Neuron (in vitro differentiated cells): ENCODE measurements around the gene VPS8.

Experiments used
- H2AFZ ChIP-seq: one replicate; pipeline ENCODE4 v1.6.1; 2013; ENCODE audit warnings: low read depth, mild to moderate bottlenecking, inconsistent platforms, low read length, moderate library complexity
- H3K27me3 ChIP-seq: one replicate; pipeline ENCODE4 v1.6.1; 2013; ENCODE audit warnings: low read length; ENCODE audit not compliant: insufficient read depth
- H3K36me3 ChIP-seq: one replicate; pipeline ENCODE4 v1.6.1; 2013; ENCODE audit warnings: low read length; ENCODE audit not compliant: insufficient read depth
- H3K4me1 ChIP-seq: one replicate; pipeline ENCODE4 v1.6.1; 2013; ENCODE audit warnings: low read length; ENCODE audit not compliant: insufficient read depth
- H3K4me3 ChIP-seq: 2 replicates; pipeline ENCODE4 v1.5.1; 2013; ENCODE audit warnings: mild to moderate bottlenecking, low read length, moderate library complexity
- H3K9me3 ChIP-seq: one replicate; pipeline ENCODE4 v1.6.1; 2013; ENCODE audit warnings: low read length

VPS8 gene

DNA sequence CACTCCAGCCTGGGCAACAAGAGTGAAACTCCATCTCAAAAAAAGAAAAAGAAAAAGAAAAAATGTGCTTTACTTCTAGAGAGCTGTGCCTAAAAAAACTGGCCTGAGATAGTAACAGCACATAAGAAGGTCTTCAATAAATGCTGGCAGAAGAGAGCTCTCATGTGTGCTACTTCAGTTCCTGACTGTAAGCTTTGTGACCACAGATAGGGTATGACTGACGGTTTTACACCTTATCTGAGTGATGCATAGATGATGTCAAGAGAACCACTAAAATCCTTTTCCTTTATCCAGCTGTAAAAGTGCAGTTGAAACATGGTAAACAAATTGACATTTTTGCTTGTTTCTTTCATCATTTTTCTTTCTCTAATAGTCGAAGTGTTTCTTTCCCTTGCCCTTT is 213.0 kb downstream of the VPS8 start:
- peaks cover 4% of the 10 kb centered on the region for H3K36me3 ChIP-seq
- no peaks in the 10 kb centered on the region for H3K4me1 ChIP-seq
- no peaks in the 10 kb centered on the region for H3K27me3 ChIP-seq
- no peak overlapping the region for H3K4me3 ChIP-seq
- H2AFZ ChIP-seq, result no peak overlapping the region
- peaks cover 2% of the 10 kb centered on the region for H3K9me3 ChIP-seq

DNA sequence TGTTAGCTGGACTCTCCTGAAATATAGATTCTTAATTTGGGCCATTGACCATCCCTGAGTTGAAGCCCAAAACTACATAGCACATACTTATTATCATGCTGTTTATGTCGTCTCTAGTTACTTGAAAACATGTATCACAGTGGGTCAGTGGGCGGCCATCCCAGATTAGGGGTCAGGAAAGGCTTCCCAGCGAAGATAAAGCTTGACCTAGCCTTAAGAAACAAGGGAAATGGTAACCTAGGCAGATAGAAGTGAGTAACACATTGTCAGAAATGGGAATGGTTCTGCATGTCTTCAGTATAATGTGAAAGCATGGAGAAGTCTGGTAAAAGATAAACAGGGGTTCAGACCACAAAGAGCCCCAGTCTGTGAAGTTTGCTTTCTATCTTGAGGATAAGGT is 216.2 kb downstream of the VPS8 start:
- Histone ChIP-seq H3K27me3 (no peaks in the 10 kb centered on the region), H3K9me3 (peaks cover 2% of the 10 kb centered on the region), H3K4me3 (no peak overlapping the region), H2AFZ (no peak overlapping the region), H3K4me1 (peaks cover 7% of the 10 kb centered on the region), H3K36me3 (peaks cover 4% of the 10 kb centered on the region)

DNA sequence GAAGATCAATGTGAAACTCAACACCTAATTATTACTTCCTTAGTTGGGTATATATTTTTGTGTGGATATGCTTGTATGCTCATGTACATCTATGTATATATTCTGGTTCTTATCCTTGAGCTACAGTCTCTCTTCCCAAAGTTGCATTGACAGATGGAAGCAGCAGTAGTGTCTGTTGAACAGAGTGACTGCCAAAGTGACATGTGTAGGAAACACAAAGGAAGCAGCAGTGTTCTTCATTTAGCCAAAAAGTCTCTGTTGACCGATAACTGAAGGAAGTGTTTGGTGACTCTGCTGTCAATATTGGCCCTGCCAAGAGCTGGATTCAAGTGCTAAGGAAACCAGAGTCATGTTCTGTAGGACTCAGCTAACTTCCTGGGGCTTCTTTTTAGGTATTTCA is 217.1 kb downstream of the VPS8 start:
- peaks cover 7% of the 10 kb centered on the region for H3K4me1 ChIP-seq
- H3K9me3 ChIP-seq, result peaks cover 2% of the 10 kb centered on the region
- no peak overlapping the region for H3K4me3 ChIP-seq
- peaks cover 4% of the 10 kb centered on the region for H3K36me3 ChIP-seq
- H2AFZ ChIP-seq, result no peak overlapping the region
- no peaks in the 10 kb centered on the region for H3K27me3 ChIP-seq

DNA sequence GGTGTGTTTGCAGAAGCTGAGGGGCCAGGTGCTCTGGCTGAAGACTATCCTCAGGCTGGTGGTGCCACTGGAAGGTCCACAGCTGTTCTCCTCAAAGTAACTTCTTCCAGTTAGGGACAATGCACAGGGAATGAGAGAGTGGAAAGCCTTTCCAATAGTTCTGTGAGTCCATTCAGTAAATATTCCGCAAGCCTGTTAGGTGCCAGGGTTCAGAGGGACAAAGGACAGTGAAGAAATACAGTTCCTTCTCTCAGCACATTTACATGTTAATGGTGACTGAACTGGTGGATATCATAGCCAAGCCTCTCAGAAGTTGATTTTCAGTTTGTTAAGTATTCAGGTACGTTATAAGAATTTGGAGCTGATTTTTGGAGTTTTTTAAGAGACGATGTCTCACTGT is 218.4 kb downstream of the VPS8 start:
- peaks cover 2% of the 10 kb centered on the region for H3K9me3 ChIP-seq
- H2AFZ ChIP-seq, result no peak overlapping the region
- H3K36me3 ChIP-seq, result peaks cover 4% of the 10 kb centered on the region
- no peak overlapping the region for H3K4me3 ChIP-seq
- peaks cover 7% of the 10 kb centered on the region for H3K4me1 ChIP-seq
- H3K27me3 ChIP-seq, result no peaks in the 10 kb centered on the region

GRCh38 chr3:185030951-185031350 is 219.0 kb downstream of the VPS8 start:
- Histone ChIP-seq H2AFZ (no peak overlapping the region), H3K4me1 (peaks cover 7% of the 10 kb centered on the region), H3K4me3 (no peak overlapping the region), H3K9me3 (no peaks in the 10 kb centered on the region), H3K27me3 (no peaks in the 10 kb centered on the region), H3K36me3 (no peaks in the 10 kb centered on the region)

GRCh38 chr3:185037801-185038200 is 225.8 kb downstream of the VPS8 start:
- no peak overlapping the region for H3K4me3 ChIP-seq
- H3K27me3 ChIP-seq, result no peaks in the 10 kb centered on the region
- H2AFZ ChIP-seq, result no peak overlapping the region
- no peaks in the 10 kb centered on the region for H3K36me3 ChIP-seq
- H3K9me3 ChIP-seq, result no peaks in the 10 kb centered on the region
- peaks cover 4% of the 10 kb centered on the region for H3K4me1 ChIP-seq

DNA sequence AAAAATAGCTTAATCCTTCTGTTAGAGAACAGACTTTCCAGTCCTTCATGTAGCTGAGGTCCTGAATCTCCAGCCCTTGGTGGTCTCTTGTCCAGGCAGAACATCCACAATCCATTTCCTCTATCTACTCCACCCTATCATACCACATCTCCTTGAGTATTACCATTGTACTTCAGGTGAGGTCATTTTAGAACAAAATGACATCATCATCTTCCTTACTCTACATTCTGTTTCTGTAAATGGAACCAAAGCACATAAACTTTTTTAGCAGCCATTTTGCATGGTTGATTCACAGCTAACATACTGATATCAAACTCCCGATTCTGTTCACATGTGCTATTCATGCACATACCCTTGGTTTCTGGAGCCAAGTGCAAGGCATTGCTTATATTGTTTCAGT is 228.5 kb downstream of the VPS8 start:
- no peaks in the 10 kb centered on the region for H3K36me3 ChIP-seq
- no peak overlapping the region for H3K4me3 ChIP-seq
- no peak overlapping the region for H2AFZ ChIP-seq
- H3K4me1 ChIP-seq, result peaks cover 4% of the 10 kb centered on the region
- H3K27me3 ChIP-seq, result no peaks in the 10 kb centered on the region
- no peaks in the 10 kb centered on the region for H3K9me3 ChIP-seq

DNA sequence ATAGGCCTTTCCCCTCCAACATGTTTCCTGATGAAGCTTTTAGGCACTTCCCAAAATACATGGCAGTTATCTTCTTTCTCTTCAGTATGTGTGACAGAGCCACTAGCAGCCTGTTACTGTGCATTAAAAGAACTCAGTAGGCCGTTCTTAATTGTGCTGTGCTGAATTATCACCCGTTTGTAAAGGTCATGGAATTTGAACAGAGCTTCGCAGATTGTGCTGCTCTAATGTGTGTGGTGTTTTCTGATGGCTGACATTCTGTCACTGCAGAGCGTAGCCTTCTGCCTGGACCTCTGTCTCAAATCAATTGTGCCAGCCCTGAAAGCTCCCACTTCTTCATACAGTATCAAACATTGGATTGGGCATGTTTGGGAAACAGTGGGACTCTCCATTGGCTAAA is 229.6 kb downstream of the VPS8 start:
- Histone ChIP-seq H3K4me3 (no peak overlapping the region), H2AFZ (no peak overlapping the region), H3K27me3 (no peaks in the 10 kb centered on the region), H3K9me3 (no peaks in the 10 kb centered on the region), H3K4me1 (peaks cover 4% of the 10 kb centered on the region), H3K36me3 (no peaks in the 10 kb centered on the region)

DNA sequence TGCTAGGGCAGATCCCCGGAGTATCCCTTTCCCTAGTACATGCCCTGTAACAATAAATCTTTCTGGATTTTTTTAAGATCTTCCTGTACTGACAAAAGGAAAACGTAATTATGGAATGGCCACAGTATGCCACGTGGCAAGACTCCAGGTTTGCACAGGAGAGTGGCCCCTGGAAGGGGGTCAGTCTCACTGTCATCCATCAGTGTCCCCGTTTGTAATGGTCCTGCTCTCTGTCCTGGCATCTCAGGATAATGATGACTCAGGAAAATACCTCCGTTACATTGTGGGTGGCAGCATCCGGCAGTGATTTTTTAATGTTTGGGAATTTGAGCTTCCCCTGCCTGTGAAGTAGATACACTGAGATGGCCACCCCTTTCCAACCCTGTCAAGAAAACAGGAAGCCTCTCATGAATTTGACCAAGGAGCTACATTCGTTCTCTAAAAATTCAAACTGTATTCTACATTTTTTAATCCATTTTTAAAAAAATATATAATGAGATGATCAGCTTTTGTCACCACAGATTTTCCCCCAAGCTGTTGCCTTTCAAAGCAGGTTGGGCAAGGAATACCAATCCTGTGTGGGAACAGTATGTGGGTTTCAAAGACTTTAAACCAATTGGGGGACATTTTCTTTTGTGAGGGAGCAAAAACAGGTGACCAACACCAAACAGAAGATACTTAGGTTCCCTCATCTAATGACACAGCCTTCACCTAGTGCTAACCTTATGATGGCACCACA is 230.5 kb downstream of the VPS8 start:
- Histone ChIP-seq H3K36me3 (no peaks in the 10 kb centered on the region), H3K4me1 (peaks cover 4% of the 10 kb centered on the region), H3K4me3 (no peak overlapping the region), H3K27me3 (no peaks in the 10 kb centered on the region), H2AFZ (no peak overlapping the region), H3K9me3 (no peaks in the 10 kb centered on the region)

- Histone ChIP-seq H3K4me1 (peaks cover 4% of the 10 kb centered on the region), H3K36me3 (peaks cover 17% of the 10 kb centered on the region), H3K27me3 (no peaks in the 10 kb centered on the region), H3K9me3 (peaks cover 8% of the 10 kb centered on the region), H2AFZ (no peak overlapping the region), H3K4me3 (no peak overlapping the region)
These were observed 234.2 kb downstream of the VPS8 start for GRCh38 chr3:185046164-185046515.

DNA sequence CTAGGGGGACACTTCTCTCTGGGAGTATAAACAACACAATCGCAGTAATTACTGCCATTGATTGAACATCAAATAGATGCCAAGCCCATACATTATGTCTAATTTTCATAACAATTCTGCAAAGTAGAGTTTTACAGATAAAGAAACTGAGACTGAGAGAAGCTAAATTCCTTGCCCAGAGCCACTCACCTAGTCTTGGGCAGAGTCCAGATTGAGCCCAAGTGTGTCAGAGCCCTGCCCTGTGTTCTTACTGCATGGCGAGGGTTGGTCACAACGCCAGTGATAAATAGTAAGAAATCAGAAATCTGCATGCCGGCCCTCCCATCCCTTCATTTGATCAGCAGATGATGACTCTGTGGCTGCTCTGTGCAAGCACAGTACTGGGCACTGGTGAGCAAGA is 234.6 kb downstream of the VPS8 start:
- no peak overlapping the region for H2AFZ ChIP-seq
- H3K4me3 ChIP-seq, result no peak overlapping the region
- H3K4me1 ChIP-seq, result peaks cover 3% of the 10 kb centered on the region
- H3K9me3 ChIP-seq, result peaks cover 8% of the 10 kb centered on the region
- no peaks in the 10 kb centered on the region for H3K27me3 ChIP-seq
- peaks cover 19% of the 10 kb centered on the region for H3K36me3 ChIP-seq

DNA sequence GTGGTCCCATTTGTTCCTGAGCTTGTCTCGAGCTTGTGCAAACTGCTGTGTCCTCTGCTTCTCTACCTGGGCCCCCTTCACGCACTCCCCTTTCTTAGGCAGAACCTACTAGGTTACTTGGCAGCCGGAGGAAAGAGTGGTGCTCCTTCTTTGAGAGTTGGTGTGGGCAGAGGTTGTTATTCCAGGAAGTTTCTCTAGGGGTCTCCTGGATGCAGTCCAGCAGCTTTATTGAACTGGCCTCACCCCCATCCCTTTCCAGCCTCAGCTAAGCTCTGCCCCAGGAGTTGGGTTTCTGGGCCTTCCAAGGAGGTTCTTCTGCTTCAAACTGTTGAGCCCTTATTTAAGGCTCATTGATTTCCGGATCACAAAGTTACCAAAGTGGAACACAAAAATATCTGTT is 237.7 kb downstream of the VPS8 start:
- H3K4me3 ChIP-seq, result no peak overlapping the region
- H2AFZ ChIP-seq, result no peak overlapping the region
- peaks cover 38% of the 10 kb centered on the region for H3K36me3 ChIP-seq
- H3K4me1 ChIP-seq, result no peaks in the 10 kb centered on the region
- H3K27me3 ChIP-seq, result no peaks in the 10 kb centered on the region
- peaks cover 8% of the 10 kb centered on the region for H3K9me3 ChIP-seq

DNA sequence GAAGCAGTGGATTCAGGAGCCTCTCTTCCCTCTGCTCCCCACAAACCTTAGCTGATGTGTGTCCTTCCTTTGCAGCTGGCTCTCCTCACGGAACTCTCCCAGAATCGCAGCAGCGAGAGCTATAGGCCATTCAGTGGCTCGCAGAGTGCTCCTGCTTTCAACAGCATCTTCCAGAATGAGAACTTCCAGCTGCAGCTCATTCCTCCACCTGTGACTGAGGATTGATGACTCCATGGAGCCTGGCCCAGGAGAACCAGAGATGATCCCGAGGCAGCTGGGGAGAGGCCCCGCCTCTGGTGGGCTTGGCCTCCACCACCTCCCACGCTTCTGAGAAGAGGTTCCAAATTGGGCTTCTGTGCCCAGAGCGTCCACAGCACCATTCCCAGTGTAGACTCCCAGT is 239.8 kb downstream of the VPS8 start:
- Histone ChIP-seq H2AFZ (no peak overlapping the region), H3K4me3 (no peak overlapping the region), H3K4me1 (no peaks in the 10 kb centered on the region), H3K27me3 (no peaks in the 10 kb centered on the region), H3K9me3 (peaks cover 13% of the 10 kb centered on the region), H3K36me3 (peaks cover 41% of the 10 kb centered on the region)

DNA sequence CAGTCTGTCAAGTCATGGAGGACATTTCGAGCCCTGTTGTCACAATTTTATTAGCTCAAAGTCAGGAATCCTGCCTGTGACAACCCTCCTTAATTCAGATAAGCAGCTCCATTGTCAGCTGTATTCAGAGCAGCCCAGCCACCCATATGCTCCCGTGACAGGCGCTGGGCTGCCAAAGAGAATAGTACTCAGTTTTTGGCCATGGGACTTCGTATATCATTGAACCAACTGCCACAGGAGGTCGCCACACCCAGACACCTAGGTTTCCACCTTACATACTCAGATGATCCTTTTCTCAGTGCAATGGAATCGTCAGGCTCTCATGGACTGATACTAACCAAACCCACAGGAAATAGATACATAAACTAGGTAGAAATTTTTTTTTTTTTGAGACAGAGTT is 240.7 kb downstream of the VPS8 start:
- no peak overlapping the region for H3K4me3 ChIP-seq
- H3K9me3 ChIP-seq, result peaks cover 14% of the 10 kb centered on the region
- H2AFZ ChIP-seq, result no peak overlapping the region
- H3K4me1 ChIP-seq, result no peaks in the 10 kb centered on the region
- H3K36me3 ChIP-seq, result peaks cover 41% of the 10 kb centered on the region
- H3K27me3 ChIP-seq, result no peaks in the 10 kb centered on the region
